ENCODE results near the gene NXPE4. TPM values are rescaled to one million over a fixed set of nuclear protein-coding genes. Genes with fewer than 3 reads are reported as not detected.
"Not testable (repeated sequence)": the region's sequence is repeated elsewhere in the genome, so short reads cannot be mapped to it uniquely, and the experiment has no call there.

The NXPE4 gene
- not detected in 2 replicates for total RNA-seq (2014; rRNA removed; shearing (Covaris generic); ENCODE audit: low replicate concordance)

DNA sequence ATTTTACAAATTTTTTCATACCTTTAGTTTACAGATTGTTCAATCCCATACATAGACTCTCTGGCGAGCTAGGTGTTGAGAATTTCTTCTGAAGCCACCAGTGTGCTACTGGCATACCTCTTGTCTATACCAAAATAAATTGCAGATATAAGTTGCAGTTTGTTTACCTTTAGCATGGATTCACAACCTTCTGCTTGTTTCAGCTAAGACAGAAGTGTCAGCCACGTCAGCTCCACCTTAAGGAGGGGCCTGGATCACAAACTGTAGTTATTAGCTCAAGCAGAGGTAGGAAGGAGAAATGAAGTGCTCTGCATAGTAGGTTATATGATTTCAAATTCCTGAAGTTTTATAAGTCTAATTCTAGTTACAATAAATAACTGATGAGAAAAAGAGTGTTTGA, at the start of gene NXPE4:
Gene NXPE4, minus strand, starts transcription at position 216 of the 400 bp plus-strand sequence. CDS start 1,027 bp downstream, outside the sequence.
- H3K4me3 ChIP-seq: no peak within 1 kb of the TSS
- H3K9me3 ChIP-seq: no peaks in the 10 kb centered on the region
- no peaks in the 10 kb centered on the region for H3K36me3 ChIP-seq
- no peak for DNase-seq
- H3K27me3 ChIP-seq: no peaks in the 10 kb centered on the region

GRCh38 chr11:114639440-114639839, 43.9 kb upstream of the NXPE4 start:
- not testable (repeated sequence) for H3K36me3 ChIP-seq, DNase-seq, H3K4me3 ChIP-seq, H3K9me3 ChIP-seq, H3K27me3 ChIP-seq

DNA sequence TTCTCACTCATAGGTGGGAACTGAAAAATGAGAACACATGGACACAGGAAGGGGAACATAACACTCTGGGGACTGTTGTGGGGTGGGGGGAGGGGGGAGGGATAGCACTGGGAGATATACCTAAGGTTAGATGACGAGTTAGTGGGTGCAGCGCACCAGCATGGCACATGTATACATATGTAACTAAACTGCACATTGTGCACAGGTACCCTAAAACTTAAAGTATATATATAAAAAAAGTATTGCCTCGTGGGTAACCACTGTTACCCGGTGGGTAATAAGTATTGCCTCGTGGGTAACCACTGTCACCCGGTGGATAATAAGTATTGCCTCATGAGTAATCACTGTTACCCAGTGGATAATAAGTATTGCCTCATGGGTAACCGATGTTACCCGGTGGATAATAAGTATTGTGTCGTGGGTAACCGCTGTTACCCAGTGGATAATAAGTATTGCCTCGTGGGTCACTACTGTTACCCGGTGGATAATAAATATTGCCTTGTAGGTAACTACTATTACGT, 35.9 kb upstream of the NXPE4 start:
- H3K9me3 ChIP-seq, H3K4me3 ChIP-seq: not testable (repeated sequence)

DNA sequence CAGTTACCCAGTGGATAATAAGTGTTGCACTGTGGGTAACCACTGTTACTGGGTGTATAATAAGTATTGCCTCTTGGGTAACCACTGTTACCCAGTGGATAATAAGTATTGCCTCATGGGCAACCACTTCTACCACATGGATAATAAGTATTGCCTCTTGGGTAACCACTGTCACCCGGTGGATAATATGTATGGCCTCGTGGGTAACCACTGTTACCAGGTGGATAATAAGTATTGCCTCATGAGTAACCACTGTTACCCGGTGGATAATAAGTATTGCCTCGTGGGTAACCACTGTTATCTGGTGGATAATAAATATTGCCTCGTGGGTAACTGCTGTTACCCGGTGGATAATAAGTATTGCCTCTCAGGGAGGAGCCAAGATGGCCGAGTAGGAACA, 29.7 kb upstream of the NXPE4 start:
- Histone ChIP-seq H3K27me3 (no peaks in the 10 kb centered on the region), H3K9me3 (no peaks in the 10 kb centered on the region)

More for the DNA sequence above, 35.9 kb upstream of the NXPE4 start:
- not testable (repeated sequence) for H3K27me3 ChIP-seq, H3K36me3 ChIP-seq, DNase-seq

GRCh38 chr11:114624455-114625207, 29.0 kb upstream of the NXPE4 start:
- no peaks in the 10 kb centered on the region for H3K36me3 ChIP-seq
- H3K27me3 ChIP-seq: no peaks in the 10 kb centered on the region
- H3K4me3 ChIP-seq: no peak overlapping the region
- H3K9me3 ChIP-seq: no peaks in the 10 kb centered on the region
- DNase-seq: no peak

More for the DNA sequence above, 29.7 kb upstream of the NXPE4 start:
- Histone ChIP-seq H3K4me3 (no peak overlapping the region), H3K36me3 (no peaks in the 10 kb centered on the region)
- DNase-seq: no peak

DNA sequence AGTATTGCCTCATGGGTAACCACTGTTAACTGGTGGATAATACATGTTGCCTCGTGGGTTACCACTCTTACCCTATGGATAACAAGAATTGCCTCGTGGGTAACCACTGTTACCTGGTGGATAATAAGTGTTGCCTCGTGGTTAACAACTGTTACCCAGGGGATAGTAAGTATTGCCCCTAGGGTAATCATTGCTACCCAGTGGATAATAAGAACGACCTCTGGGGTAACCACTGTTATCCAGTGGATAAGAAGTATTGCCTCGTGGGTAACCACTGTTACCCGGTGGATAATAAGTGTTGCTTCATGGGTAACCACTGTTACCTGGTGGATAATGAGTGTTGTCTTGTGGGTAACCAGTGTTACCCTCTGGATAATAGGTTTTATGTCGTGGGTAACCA, 28.1 kb upstream of the NXPE4 start:
- H3K4me3 ChIP-seq: no peak overlapping the region
- DNase-seq: no peak
- H3K27me3 ChIP-seq: no peaks in the 10 kb centered on the region
- H3K9me3 ChIP-seq: no peaks in the 10 kb centered on the region
- no peaks in the 10 kb centered on the region for H3K36me3 ChIP-seq

GRCh38 chr11:114622858-114623257, 27.3 kb upstream of the NXPE4 start:
- no peaks in the 10 kb centered on the region for H3K27me3 ChIP-seq
- H3K36me3 ChIP-seq: no peaks in the 10 kb centered on the region
- no peak for DNase-seq
- no peaks in the 10 kb centered on the region for H3K9me3 ChIP-seq
- no peak overlapping the region for H3K4me3 ChIP-seq

DNA sequence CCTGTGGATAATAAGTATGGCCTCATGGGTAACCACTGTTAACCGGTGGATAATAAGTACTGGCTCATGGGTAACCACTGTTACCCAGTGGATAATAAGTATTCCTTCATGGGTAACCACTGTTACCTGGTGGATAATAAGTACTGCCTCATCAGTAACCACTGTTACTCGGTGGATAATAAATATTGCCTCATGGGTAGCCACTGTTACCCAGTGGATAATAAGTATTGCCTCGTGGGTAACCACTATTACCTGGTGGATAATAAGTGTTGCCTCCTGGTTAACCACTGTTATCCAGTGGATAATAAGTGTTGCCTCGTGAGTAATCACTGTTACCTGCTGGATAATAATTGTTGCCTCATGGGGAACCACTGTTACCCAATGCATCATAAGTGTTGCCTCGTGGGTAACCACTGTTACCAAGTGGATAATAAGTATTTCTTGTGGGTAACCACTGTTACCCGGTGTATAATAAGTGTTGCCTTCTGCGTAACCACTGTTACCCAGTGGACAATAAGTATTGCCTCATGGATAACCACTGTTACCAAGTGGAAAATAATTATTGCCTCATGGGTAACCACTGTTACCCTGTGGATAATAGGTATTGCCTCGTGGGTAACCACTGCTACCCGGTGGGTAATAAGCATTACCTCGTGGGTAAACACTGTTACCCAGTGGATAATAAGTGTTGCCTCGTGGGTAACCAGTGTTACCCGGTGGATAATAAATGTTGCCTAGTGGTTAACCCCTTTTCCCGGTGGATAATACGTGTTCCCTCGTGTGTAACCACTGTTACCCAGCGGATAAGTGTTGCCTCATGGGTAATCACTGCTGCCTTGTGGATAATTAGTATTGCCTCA, 26.6 kb upstream of the NXPE4 start:
- no peaks in the 10 kb centered on the region for H3K27me3 ChIP-seq
- H3K4me3 ChIP-seq: no peak overlapping the region
- no peak for DNase-seq

DNA sequence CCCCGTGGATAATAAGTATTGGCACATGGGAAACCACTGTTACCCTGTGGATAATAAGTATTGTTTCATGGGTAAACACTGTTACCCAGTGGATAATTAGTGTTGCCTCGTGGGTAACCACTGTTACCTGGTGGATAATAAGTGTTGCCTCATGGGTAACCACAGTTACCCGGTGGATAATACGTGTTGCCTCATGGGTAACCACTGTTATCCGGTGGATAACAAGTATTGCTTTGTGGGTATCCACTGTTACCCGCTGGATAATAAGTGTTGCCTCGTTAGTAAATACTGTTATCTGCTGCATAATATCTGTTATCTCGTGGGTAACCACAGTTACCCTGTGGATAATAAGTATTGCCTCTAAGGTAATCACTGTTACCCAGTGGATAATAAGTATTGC, 25.5 kb upstream of the NXPE4 start:
- no peaks in the 10 kb centered on the region for H3K9me3 ChIP-seq
- no peaks in the 10 kb centered on the region for H3K36me3 ChIP-seq
- DNase-seq: no peak
- no peak overlapping the region for H3K4me3 ChIP-seq
- H3K27me3 ChIP-seq: no peaks in the 10 kb centered on the region

More for the DNA sequence above, 26.6 kb upstream of the NXPE4 start:
- Histone ChIP-seq H3K9me3 (no peaks in the 10 kb centered on the region), H3K36me3 (no peaks in the 10 kb centered on the region)

DNA sequence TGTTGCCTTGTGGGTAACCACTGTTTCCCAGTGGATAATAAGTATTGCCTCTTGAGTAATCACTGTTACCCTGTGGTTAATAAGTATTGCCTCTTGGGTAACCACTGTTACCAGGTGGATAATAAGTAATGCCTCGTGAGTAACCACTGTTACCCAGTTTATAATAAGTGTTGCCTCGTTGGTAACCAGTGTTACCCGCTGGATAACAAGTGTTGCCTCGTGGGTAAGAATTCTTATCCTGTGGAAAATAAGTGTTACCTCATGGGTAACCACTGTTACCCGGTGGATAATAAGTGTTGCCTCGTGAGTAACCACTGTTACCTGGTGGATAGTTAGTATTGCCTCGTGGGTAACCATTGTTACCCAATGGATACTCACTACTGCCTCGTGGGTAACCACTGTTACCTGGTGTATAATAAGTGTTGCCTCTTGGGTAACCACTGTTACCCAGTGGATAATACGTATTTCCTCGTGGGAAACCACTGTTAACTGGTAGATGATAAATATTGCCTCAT, 24.1 kb upstream of the NXPE4 start:
- H3K27me3 ChIP-seq: no peaks in the 10 kb centered on the region
- no peaks in the 10 kb centered on the region for H3K36me3 ChIP-seq
- DNase-seq: no peak
- H3K4me3 ChIP-seq: no peak overlapping the region
- H3K9me3 ChIP-seq: no peaks in the 10 kb centered on the region

DNA sequence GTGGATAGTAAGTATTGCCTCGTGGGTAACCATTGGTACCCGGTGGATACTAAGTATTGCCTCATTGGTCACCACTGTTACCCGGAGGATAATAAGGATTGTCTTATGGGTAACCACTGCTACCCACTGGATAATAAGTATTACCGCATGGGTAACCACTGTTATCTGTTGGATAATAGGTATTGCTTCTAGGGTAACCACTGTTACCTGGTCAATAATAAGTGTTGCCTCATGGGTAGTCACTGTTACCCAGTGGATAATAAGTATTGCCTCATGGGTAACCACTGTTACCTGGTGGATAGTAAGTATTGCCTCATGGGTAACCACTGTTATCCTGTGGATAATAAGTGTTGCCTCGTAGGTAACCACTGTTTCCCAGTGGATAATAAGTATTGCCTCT, 22.6 kb upstream of the NXPE4 start:
- no peaks in the 10 kb centered on the region for H3K27me3 ChIP-seq
- no peak for DNase-seq
- no peaks in the 10 kb centered on the region for H3K36me3 ChIP-seq
- H3K9me3 ChIP-seq: no peaks in the 10 kb centered on the region
- no peak overlapping the region for H3K4me3 ChIP-seq

GRCh38 chr11:114617157-114618124, 21.9 kb upstream of the NXPE4 start:
- Histone ChIP-seq H3K4me3 (no peak overlapping the region), H3K36me3 (no peaks in the 10 kb centered on the region), H3K27me3 (no peaks in the 10 kb centered on the region), H3K9me3 (no peaks in the 10 kb centered on the region)
- DNase-seq: no peak

DNA sequence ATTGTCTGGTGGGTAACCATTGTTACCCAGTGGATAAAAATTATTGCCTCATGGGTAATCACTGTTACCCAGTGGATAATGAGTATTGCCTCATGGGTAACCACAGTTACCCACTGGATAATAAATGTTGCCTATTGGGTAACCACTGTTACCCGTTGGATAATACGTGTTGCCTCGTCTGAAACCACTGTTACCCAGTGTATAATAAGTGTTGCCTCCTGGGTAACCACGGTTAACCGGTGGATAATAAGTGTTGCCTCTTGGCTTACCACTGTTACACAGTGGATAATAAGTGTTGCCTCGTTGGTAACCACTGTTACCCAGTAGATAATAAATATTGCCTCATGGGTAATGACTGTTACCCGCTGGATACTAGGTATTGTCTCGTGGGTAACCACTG, 20.9 kb upstream of the NXPE4 start:
- Histone ChIP-seq H3K4me3 (no peak overlapping the region), H3K27me3 (no peaks in the 10 kb centered on the region), H3K9me3 (no peaks in the 10 kb centered on the region), H3K36me3 (no peaks in the 10 kb centered on the region)
- no peak for DNase-seq

DNA sequence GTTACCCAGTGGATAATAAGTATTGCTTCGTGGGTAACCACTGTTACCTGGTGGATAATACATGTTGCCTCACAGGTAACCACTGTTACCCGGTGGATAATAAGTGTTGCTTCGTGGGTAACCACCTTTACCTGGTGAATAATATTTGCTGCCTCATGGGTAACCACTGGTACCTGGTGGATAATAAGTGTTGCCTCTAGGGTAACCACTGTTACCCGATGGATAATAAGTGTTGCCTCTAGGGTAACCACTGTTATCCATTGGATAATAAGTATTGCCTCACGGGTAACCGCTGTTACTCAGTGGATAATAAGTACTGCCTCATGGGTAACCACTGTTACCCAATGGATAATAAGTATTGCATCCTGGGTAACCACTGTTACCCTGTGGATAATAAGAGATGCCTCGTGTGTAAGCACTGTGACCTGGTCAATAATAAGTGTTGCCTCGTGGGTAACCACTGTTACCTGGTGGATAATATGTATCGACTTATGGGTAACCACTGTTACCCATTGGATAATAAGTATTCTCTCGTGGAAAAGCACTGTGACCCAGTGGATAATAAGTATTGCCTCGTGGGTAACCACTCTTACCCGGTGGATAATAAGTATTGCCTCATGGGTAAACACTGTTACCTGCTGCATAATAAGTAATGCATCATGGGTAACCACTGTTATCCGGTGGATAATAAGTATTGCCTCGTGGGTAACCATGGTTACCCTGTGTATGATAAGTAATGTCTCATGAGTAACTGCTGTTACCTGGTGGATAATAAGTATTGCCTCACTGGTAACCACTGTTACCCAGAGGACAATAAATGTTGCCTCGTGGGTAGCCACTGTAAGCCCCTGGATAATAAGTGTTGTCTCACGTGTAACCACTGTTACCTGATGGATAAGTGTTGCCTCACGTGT, 20.1 kb upstream of the NXPE4 start:
- Histone ChIP-seq H3K9me3 (no peaks in the 10 kb centered on the region), H3K36me3 (no peaks in the 10 kb centered on the region), H3K4me3 (no peak overlapping the region), H3K27me3 (no peaks in the 10 kb centered on the region)
- no peak for DNase-seq

DNA sequence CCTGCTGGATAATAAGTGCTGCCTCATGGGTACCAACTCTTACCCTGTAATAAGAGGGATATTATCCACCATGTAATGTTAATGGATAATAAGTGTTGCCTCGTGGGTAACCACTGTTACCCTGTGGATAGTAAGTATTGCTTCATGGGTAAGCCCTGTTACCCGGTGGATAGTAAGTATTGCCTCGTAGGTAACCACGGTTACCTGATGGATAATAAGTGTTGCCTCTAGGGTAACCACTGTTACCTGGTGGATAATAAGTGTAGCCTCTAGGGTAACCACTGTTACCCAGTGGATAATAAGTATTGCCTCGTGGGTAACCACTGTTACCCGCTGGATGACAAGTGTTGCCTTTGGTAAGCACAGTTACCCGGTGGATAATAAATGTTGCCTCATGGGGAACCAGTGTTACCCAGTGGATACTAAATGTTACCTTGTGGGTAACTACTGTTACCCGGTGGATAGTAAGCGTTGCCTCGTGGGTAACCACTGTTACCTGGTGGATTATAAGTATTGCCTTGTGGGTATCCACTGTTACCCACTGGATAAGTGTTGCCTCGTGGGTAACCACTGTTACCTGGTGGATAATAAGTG, 18.6 kb upstream of the NXPE4 start:
- no peak overlapping the region for H3K4me3 ChIP-seq
- DNase-seq: no peak

More for the DNA sequence above, 18.6 kb upstream of the NXPE4 start:
- H3K9me3 ChIP-seq: no peaks in the 10 kb centered on the region
- H3K27me3 ChIP-seq: no peaks in the 10 kb centered on the region
- no peaks in the 10 kb centered on the region for H3K36me3 ChIP-seq

All from MG63 (cell line).